ENCODE data around the gene KLHDC9.
A peak's percentile ranks its signal among the peaks of the same experiment; 100 is the strongest.

KLHDC9 gene

DNA sequence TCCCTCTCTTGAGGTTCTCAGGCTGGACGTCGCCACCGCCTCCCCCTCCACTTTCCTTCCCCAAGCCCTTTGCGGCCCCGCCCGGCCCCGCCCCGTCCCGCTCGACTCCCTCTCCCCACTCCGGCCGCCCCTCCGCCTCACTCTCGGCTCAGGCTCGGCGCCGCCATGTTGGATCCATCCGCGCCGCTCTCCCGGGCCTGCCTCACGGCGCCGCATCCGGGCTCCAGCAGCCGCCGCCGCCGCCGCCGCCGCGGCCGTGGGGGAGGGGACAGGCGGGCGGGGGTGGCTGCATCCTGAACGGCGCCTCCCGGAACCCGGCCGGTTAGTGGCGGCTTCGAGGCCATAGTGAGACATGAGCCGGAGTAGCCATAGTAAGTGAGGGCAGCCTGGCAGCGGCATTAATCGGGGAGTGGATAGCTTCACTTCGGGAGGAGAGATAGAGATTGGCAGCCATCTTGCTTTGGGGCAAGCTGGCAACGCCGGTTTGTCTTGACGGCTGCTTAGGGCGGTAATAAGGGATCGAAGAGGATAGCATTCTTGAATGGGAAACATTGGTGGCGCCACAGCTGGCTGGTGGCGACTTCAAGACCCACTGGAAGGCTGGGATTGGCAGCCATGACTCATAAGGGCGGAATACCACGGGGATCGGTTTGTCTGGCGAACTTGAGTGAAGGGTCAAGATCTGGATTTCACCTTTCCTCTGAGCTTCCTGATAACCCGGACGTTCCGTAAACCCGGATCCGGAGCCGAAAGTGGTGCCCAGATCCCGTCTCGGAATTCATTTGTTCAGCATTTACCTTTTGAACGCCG, 34.5 kb downstream of the KLHDC9 start, which contains the start of gene DEDD:
TSS of gene DEDD (minus strand) at position 258 of the 810 bp plus-strand sequence. CDS start 8,205 bp downstream, outside the sequence.
- DNase-seq (ENCODE audit: low spot score): peak; percentile 91

DNA sequence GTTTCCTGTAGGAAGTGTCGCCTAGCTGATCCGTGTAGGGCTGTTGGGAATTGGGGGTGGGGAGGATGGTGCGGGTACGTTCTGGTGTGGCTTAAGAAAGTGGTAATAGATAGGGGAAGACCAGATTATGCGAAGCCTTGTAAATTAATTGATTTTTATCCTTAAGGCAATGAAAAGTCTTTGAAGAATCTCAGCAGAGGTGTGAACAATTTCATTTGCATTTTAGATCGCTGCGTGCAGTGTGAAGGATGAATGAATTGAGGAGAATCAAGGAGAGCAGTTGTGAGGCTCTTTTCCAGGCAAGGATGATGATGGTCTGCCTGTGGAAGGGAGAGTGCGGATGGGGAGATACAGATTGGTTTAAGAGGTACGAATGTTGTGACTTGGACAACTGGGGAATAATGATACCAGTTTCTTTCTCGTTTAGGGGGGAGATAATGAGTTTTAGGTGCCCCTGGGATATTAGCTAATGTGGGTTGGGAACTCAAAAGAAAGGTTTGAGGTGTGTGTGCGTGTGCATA, 35.1 kb downstream of the KLHDC9 start:
- no peak for DNase-seq (ENCODE audit: low spot score)

DNA sequence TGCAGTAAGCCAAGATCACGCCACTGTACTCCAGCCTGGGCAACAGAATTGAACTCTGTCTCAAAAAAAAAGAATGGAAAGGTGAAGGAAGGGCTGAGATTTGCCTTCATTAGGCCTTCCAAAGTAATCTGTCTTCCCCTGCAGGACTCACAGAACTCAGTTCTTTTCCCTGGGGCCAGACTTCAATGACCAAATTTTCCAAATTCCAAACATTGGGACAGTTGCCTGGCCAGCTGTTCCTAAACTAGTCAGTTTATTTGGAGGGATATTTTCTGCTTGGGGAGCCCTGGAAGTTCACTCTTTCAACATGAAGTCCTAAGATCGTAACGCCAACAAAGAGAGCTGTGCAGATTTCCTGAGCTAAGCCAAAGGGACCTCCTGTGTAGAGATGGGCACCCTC, 39.7 kb downstream of the KLHDC9 start:
- DNase-seq (ENCODE audit: low spot score): no peak

DNA sequence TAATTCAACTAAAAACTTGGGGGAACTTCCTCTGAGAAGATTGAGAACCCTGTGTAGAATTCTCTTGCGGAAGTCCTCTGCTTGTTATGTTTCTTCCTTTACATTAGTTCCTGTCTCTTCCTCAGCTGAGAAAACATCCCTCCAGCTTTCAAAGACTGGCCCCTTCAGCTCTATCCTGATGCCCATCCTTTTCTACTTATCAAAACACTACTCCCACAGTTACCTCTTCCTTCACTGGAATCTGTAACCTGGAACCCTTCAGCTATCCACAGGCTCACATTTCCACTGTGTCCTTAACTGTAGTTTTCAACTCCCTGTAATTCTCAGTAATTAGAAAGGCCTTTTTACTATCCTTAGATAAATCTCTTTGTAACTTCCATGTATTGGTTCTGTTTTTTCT, 40.3 kb downstream of the KLHDC9 start:
- DNase-seq (ENCODE audit: low spot score): no peak

DNA sequence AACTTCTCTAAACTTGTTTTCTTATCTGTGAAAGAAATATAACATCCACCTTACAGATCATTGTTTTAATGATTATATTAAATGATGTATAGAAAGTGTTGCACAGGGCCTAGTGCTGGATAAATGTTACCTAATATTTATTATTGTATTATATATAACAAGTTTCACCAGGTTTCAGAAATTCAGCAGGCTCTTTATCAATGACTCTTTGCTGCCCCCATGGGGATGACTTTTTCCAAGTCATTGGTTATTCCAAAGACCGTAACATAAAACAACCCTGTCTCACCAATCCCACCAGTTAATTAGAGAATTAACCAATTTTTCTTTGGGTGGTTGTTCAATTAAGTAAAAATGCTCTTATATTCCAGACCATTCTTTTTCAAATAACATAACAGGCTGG, 41.6 kb downstream of the KLHDC9 start:
- peak; percentile 74 for DNase-seq (ENCODE audit: low spot score)

DNA sequence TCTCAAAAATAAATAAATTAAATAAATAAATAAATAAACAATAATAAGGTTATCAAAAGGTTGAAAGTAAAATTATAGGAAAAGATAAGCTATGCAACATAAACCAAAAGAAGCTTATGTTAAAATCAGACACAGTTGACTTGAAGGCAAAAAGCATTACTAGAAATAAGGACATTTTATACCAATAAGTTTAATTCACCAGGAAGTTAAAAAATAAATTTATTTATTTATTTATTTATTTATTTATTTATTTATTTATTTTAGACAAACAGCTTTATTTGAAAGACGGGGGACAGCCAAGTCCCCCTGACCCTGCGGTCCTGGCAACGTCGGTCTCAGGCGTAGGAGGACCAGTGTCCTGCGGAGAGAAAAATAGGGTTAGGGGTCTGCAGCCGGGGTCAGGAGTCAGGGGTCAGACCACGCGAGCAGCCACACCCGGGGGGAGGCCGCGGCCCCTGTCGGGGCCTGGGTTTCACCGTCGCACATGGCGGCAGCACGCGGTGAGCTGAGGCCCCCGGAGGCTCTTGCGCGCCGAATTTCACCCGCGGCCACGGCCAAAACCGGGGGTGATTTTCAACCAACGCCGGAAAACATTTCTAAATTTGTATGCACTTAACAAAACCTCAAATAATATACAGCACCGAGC, 42.7 kb downstream of the KLHDC9 start:
- no peak for DNase-seq (ENCODE audit: low spot score)

DNA sequence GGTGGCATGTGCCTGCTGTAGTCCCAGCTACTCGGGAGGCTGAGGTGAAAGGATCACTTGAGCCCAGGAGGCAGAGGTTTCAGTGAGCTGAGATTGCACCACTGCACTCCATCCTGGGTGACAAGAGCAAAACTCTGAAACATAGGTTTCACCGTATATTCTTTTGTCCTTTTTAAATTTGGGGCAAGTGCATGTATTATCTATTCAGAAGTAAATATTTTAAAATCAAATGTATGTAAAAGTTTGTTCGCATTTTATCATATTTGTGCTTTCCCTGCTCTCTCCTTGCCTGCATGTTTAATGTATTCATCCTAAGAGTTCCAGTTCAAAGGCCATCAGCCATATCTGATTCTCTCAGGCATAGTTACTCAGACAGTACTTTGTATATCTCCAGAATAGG, 47.7 kb downstream of the KLHDC9 start:
- no peak for DNase-seq (ENCODE audit: low spot score)

Data from hematopoietic multipotent progenitor cell treated with erythropoietin and hydrocortisone succinate and interleukin-3 and kit ligand, for 15 days (in vitro differentiated cells).